Testis (tissue), 3 donors: Measurements from ENCODE around the gene GADD45G. TPM values are rescaled to one million over a fixed set of nuclear protein-coding genes. Genes with fewer than 3 reads are reported as not detected.

ENCODE experiments used
- DNase-seq: peaks from one replicate; pipeline ENCODE4 v3.0.0-alpha.2; 2019
- H3K27ac ChIP-seq, 2 donors: fragments of 200-600 bp; sonication (generic); one replicate each; pipeline ENCODE4 v1.5.1; 2019
- H3K27me3 ChIP-seq: fragments of 200-600 bp; sonication (generic); one replicate; pipeline ENCODE4 v1.5.1; 2019
- H3K36me3 ChIP-seq: fragments of 200-600 bp; sonication (generic); one replicate; pipeline ENCODE4 v1.5.1; 2017; ENCODE audit warnings: low read depth; ENCODE audit errors: missing control alignments
- H3K4me1 ChIP-seq: fragments of 200-600 bp; sonication (generic); one replicate; pipeline ENCODE4 v1.5.1; 2019
- H3K4me3 ChIP-seq, 2 donors: fragments of 200-600 bp; sonication (generic); one replicate each; pipeline ENCODE4 v1.5.1; 2017 to 2019
- H3K9me3 ChIP-seq: fragments of 200-600 bp; sonication (generic); one replicate; pipeline ENCODE4 v1.5.1; 2017
- CTCF ChIP-seq, 3 experiments: fragments of 450-650 bp in 2 of 3; fragments of 200-600 bp in 1 of 3; sonication (generic) in 1 of 3; IDR thresholded peaks; one replicate each; pipeline ENCODE4 v1.5.1; 2016 to 2019; ENCODE audit warnings: antibody characterized with exemption in 3 of 3, mild to moderate bottlenecking in 2 of 3, moderate library complexity in 1 of 3
- POLR2A ChIP-seq: fragments of 450-650 bp; IDR thresholded peaks from one replicate; pipeline ENCODE4 v1.6.1; 2017; ENCODE audit warnings: antibody characterized with exemption, mild to moderate bottlenecking, moderate library complexity
- WGBS, 2 donors: methylation state at CpG; one replicate each; pipeline ENCODE4 v1.1.5; 2018; 5-methylcytosine and 5-hydroxymethylcytosine counted together
- intact Hi-C: fragments of 100-400 bp; cut with DNase I; formaldehyde crosslinking; loops from one replicate; pipeline ENCODE4 v1.15.1; 2023; ENCODE audit warnings: low total_unique reads
- polyA plus RNA-seq: library from polyadenylated mRNA; stranded (reverse); fragments of 350-450 nt; fragmentation: Illumina TruSeq; extraction: RNeasy Lipid Tissue Mini Kit (QIAGEN cat#74804); gene quantifications from one replicate; pipeline ENCODE4 v1.2.3, GENCODE V29; 2014; ENCODE audit warnings: low read depth, low replicate concordance; ENCODE audit not compliant: insufficient read depth
- total RNA-seq, 2 donors: library from RNA; depleted of rRNA; stranded (reverse); fragments of >200 nt; gene quantifications; one replicate each; pipeline ENCODE4 v1.2.3, GENCODE V29; 2016

Gene GADD45G
- total and polyA plus RNA-seq, 3 donors from 2014 or later, result 29.1 to 72.8 (median 66.1) TPM

GRCh38 chr9:89619019-89619418 lies 14.2 kb downstream of the GADD45G start:
- Histone ChIP-seq H3K27ac (no peak overlapping the region), H3K9me3 (no peaks in the 10 kb centered on the region), H3K4me3 (no peak overlapping the region), H3K4me1 (peaks cover 32% of the 10 kb centered on the region), H3K27me3 (no peaks in the 10 kb centered on the region), H3K36me3 (no peaks in the 10 kb centered on the region)
- intact Hi-C loops, result no loop called here
- TF ChIP-seq CTCF (IDR thresholded peaks at IDR 0.05), result no peak
- no peak for TF ChIP-seq POLR2A
- 86 to 96% methylated on average over 1 of the region's 1 CpG for WGBS, 2 donors
- DNase-seq, result no peak

- Histone ChIP-seq H3K9me3 (no peaks in the 10 kb centered on the region), H3K27me3 (no peaks in the 10 kb centered on the region), H3K27ac (no peak overlapping the region), H3K4me1 (peaks cover 37% of the 10 kb centered on the region), H3K36me3 (no peaks in the 10 kb centered on the region), H3K4me3 (no peak overlapping the region)
- 94 to 97% methylated on average over 3 of the region's 3 CpGs for WGBS, 2 donors
- no peak for TF ChIP-seq POLR2A
- no peak for TF ChIP-seq CTCF (IDR thresholded peaks at IDR 0.05)
- intact Hi-C loops, result no loop called here
- no peak for DNase-seq
Observed at GRCh38 chr9:89619424-89620138, 14.8 kb downstream of the GADD45G start.

- no peak overlapping the region for H3K27ac ChIP-seq
- no peak for DNase-seq
- no peak for TF ChIP-seq POLR2A
- no peak for TF ChIP-seq CTCF (IDR thresholded peaks at IDR 0.05)
- H3K27me3 ChIP-seq, result no peaks in the 10 kb centered on the region
- no peak overlapping the region for H3K4me3 ChIP-seq
- H3K36me3 ChIP-seq, result no peaks in the 10 kb centered on the region
- H3K9me3 ChIP-seq, result no peaks in the 10 kb centered on the region
- peaks cover 38% of the 10 kb centered on the region for H3K4me1 ChIP-seq
- intact Hi-C loops, result no loop called here
- 88 to 89% methylated on average over 5 to 6 of the region's 6 CpGs for WGBS, 2 donors
Observed at GRCh38 chr9:89621031-89621430, 16.2 kb downstream of the GADD45G start.

- H3K9me3 ChIP-seq, result no peaks in the 10 kb centered on the region
- no peaks in the 10 kb centered on the region for H3K36me3 ChIP-seq
- peaks cover 43% of the 10 kb centered on the region for H3K4me1 ChIP-seq
- TF ChIP-seq CTCF (IDR thresholded peaks at IDR 0.05) (no peak), POLR2A (no peak)
- WGBS, 2 donors, result 30 to 56% methylated on average over 4 of the region's 4 CpGs
- DNase-seq, result peak; percentile 50
- H3K27ac ChIP-seq, result no peak overlapping the region
- H3K4me3 ChIP-seq, result no peak overlapping the region
- no peaks in the 10 kb centered on the region for H3K27me3 ChIP-seq
- intact Hi-C loops, result no loop called here
Observed at GRCh38 chr9:89621676-89622075, 16.9 kb downstream of the GADD45G start.
